ACC112 (cell line): ENCODE measurements around the gene TAPBPL.
"Not testable (repeated sequence)": the region's sequence is repeated elsewhere in the genome, so short reads cannot be mapped to it uniquely, and the experiment has no call there.

ENCODE experiments used
- H2AFZ ChIP-seq: fragments of 200-600 bp; sonication (generic); one replicate; pipeline ENCODE4 v1.6.0; 2017; ENCODE audit warnings: antibody characterized with exemption, low read length; ENCODE audit not compliant: unreplicated experiment
- H3K27ac ChIP-seq: fragments of 200-600 bp; sonication (generic); 2 replicates; pipeline ENCODE4 v1.5.1; 2014; ENCODE audit warnings: low read depth, mild to moderate bottlenecking, antibody characterized with exemption, low read length, moderate library complexity
- H3K27me3 ChIP-seq: fragments of 200-600 bp; sonication (generic); 2 replicates; pipeline ENCODE4 v1.6.1; 2014; ENCODE audit warnings: mild to moderate bottlenecking, antibody characterized with exemption, low read length, moderate library complexity, mixed read lengths; ENCODE audit not compliant: insufficient read depth
- H3K36me3 ChIP-seq: fragments of 200-600 bp; sonication (generic); 2 replicates; pipeline ENCODE4 v1.6.1; 2016; ENCODE audit warnings: mild to moderate bottlenecking, antibody characterized with exemption, low read length, moderate library complexity, mixed read lengths; ENCODE audit not compliant: insufficient read depth
- H3K4me1 ChIP-seq: fragments of 200-600 bp; sonication (generic); one replicate; pipeline ENCODE4 v1.6.1; 2016; ENCODE audit warnings: low read length, mixed read lengths; ENCODE audit not compliant: insufficient read depth, unreplicated experiment, control insufficient read depth
- H3K4me3 ChIP-seq: fragments of 200-600 bp; sonication (generic); 2 replicates; pipeline ENCODE4 v1.5.1; 2014; ENCODE audit warnings: mild to moderate bottlenecking, low read depth, low read length
- H3K79me2 ChIP-seq: fragments of 200-600 bp; sonication (generic); one replicate; pipeline ENCODE4 v1.6.0; 2016; ENCODE audit warnings: low read length; ENCODE audit not compliant: control insufficient read depth, unreplicated experiment, insufficient read depth

The TAPBPL gene

GRCh38 chr12:6464531-6464930 is 12.7 kb downstream of the TAPBPL start:
- H3K4me3 ChIP-seq, result no peak overlapping the region
- no peak overlapping the region for H2AFZ ChIP-seq
- H3K27me3 ChIP-seq, result no peaks in the 10 kb centered on the region
- peaks cover 15% of the 10 kb centered on the region for H3K36me3 ChIP-seq
- no peak overlapping the region for H3K27ac ChIP-seq
- peaks cover 19% of the 10 kb centered on the region for H3K79me2 ChIP-seq
- peaks cover 18% of the 10 kb centered on the region for H3K4me1 ChIP-seq

DNA sequence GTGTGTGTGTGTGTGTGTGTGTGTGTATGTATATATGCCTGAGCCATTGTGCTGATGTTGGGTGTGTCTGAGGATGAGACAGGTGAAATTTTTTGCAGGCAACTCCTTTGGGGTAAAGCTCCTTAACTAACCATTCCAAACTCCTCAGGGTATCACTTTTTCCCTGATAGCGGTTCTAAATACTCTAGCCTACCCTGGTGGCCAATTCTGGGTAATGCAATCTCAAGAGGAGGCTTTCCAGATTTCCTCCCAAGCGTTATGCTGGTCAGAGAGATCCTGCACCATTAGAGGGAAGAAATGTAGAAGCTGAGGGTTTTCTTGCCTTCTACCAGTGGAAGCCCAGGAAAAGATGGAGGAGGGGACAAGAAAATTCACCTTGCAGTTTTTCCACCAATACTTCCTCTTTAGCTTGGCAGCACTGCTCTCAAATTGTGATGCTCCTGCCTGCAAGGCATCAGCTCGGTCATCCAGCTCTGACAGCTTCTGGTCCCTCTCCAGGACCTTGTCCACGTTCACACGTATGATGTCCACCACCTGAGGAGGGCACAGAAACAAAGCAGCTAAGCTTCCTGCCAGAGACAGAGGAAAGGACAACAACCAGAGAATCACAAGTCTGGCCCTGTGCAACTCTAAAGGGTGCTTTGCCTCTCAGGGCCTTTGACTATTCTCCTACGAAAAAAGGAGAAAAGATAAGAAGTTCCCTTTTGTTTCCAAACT is 13.8 kb downstream of the TAPBPL start:
- Histone ChIP-seq H3K79me2 (peaks cover 26% of the 10 kb centered on the region), H3K4me3 (no peak overlapping the region), H3K4me1 (peaks cover 18% of the 10 kb centered on the region), H3K36me3 (peaks cover 15% of the 10 kb centered on the region), H3K27me3 (no peaks in the 10 kb centered on the region), H3K27ac (no peak overlapping the region), H2AFZ (no peak overlapping the region)

GRCh38 chr12:6466184-6466573 is 14.3 kb downstream of the TAPBPL start:
- H2AFZ ChIP-seq, result no peak overlapping the region
- peaks cover 19% of the 10 kb centered on the region for H3K4me1 ChIP-seq
- H3K36me3 ChIP-seq, result peaks cover 13% of the 10 kb centered on the region
- no peak overlapping the region for H3K4me3 ChIP-seq
- H3K27me3 ChIP-seq, result no peaks in the 10 kb centered on the region
- no peak overlapping the region for H3K27ac ChIP-seq
- H3K79me2 ChIP-seq, result peaks cover 26% of the 10 kb centered on the region

DNA sequence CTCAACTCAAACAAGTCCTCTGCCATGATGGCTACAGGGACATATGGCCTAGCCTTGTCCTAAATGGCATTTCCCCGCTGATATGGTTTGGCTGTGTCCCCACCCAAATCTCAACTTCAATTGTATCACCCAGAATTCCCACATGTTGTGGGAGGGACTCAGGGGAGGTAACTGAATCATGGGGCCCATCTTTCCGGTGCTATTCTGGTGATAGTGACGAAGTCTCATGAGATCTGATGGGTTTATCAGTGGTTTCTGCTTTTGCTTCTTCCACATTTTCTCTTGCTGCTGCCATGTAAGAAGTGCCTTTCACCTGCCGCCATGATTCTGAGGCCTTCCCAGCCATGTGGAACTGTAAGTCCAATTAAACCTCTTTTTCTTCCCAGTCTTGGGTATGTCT is 14.9 kb downstream of the TAPBPL start:
- H3K36me3 ChIP-seq, result peaks cover 12% of the 10 kb centered on the region
- not testable (repeated sequence) for H2AFZ ChIP-seq, H3K4me3 ChIP-seq, H3K27ac ChIP-seq, H3K27me3 ChIP-seq
- peaks cover 26% of the 10 kb centered on the region for H3K79me2 ChIP-seq
- peaks cover 24% of the 10 kb centered on the region for H3K4me1 ChIP-seq

- Histone ChIP-seq H3K4me1 (peaks cover 27% of the 10 kb centered on the region), H3K79me2 (peaks cover 26% of the 10 kb centered on the region)
- not testable (repeated sequence) for H3K36me3 ChIP-seq, H3K27me3 ChIP-seq, H3K4me3 ChIP-seq, H3K27ac ChIP-seq, H2AFZ ChIP-seq
Observed at GRCh38 chr12:6467571-6468282, 15.9 kb downstream of the TAPBPL start.

GRCh38 chr12:6468283-6468575 is 16.4 kb downstream of the TAPBPL start:
- H3K27me3 ChIP-seq, result no peaks in the 10 kb centered on the region
- peaks cover 27% of the 10 kb centered on the region for H3K4me1 ChIP-seq
- H3K27ac ChIP-seq, result no peak overlapping the region
- peaks cover 26% of the 10 kb centered on the region for H3K79me2 ChIP-seq
- no peak overlapping the region for H2AFZ ChIP-seq
- peaks cover 5% of the 10 kb centered on the region; the same call in 1 of the 2 replicates for H3K36me3 ChIP-seq
- peak overlapping the region; percentile 95; the same call in 1 of the 2 replicates for H3K4me3 ChIP-seq

DNA sequence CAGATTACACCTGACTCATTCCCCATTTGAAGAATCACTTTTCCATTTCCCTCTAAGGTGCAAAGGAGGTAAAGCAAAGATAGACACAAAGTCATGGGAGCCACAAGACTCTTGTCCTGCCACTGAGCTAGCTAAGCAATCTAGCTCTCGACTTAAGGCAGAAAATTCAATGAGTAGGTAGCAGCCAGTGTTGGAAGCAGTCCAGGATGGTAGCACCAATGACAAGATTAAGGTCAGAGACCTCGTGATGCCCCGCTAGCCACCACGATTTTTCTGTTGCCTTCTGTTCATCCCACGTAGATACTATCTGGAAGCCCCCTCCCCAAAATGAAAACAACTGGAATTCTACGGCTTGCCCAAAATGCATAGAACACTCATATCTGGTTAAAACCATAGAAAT is 17.2 kb downstream of the TAPBPL start:
- Histone ChIP-seq H3K4me3 (peak overlapping the region; percentile 95), H3K36me3 (peaks cover 4% of the 10 kb centered on the region; the same call in 1 of the 2 replicates), H3K27ac (no peak overlapping the region), H3K79me2 (peaks cover 26% of the 10 kb centered on the region), H3K4me1 (peaks cover 27% of the 10 kb centered on the region), H3K27me3 (no peaks in the 10 kb centered on the region), H2AFZ (no peak overlapping the region)

DNA sequence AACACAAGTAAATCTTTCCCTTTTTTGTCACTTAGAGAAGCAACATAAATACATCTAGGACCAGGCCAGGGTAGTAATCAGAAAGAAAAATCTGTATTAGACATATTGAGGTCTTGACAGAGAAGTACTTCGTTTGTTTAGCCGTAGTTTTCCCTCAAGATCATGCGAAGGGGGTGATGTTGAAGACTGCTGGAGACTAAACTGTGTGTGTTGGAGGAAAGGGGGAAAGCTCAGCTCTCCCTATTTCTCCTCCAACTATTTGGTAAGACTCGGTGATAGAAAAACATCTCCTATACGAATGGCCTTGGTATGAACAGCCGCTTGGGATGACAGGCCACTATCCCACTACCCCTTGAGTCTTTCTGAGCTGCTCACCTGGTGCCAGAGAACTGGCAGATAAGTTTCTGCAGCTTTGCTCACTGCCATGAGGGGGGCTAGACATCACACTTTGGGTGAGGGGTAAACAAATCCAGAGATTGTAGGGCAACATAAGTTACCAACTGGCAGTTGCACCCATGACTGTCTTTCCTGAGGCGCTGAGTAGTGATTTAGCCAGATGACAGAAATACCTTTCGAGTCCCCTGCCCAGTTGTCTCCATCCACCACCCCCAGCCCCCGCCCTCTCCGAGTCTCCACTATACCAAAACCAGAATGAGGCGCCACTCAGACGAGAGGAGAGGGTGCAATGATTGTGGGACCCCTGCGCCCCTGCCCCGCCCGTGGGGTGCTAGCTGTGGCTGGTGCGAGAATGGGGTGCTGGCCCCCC is 17.9 kb downstream of the TAPBPL start:
- Histone ChIP-seq H3K27ac (peak overlapping the region; percentile 69; the same call in 1 of the 2 replicates), H3K36me3 (peaks cover 3% of the 10 kb centered on the region; the same call in 1 of the 2 replicates), H3K79me2 (peaks cover 26% of the 10 kb centered on the region), H3K4me1 (peaks cover 27% of the 10 kb centered on the region), H3K4me3 (peak overlapping the region; percentile 95), H3K27me3 (no peaks in the 10 kb centered on the region), H2AFZ (peak overlapping the region; percentile 58)

- Histone ChIP-seq H3K27me3 (no peaks in the 10 kb centered on the region), H3K4me3 (peak within 1 kb of the TSS; percentile 95), H3K79me2 (peaks cover 26% of the 10 kb centered on the region), H3K36me3 (no peaks in the 10 kb centered on the region), H3K4me1 (peaks cover 27% of the 10 kb centered on the region), H2AFZ (peak within 1 kb of the TSS; percentile 66), H3K27ac (peak within 1 kb of the TSS; percentile 69)
Observed at GRCh38 chr12:6470375-6471163, 18.7 kb downstream of the TAPBPL start, which contains the start of gene VAMP1. VAMP1 (minus strand) TSS chr12:6470677; CDS start chr12:6470531, 146 bp downstream.

- Histone ChIP-seq H3K79me2 (peaks cover 20% of the 10 kb centered on the region), H3K27ac (no peak overlapping the region), H3K4me3 (no peak overlapping the region), H3K27me3 (no peaks in the 10 kb centered on the region), H2AFZ (no peak overlapping the region), H3K36me3 (no peaks in the 10 kb centered on the region), H3K4me1 (peaks cover 36% of the 10 kb centered on the region)
Observed at GRCh38 chr12:6471989-6472360, 20.1 kb downstream of the TAPBPL start.
